Lower lobe of right lung (tissue), 2 donors: ENCODE results near the gene STK33. TPM values are rescaled to one million over a fixed set of nuclear protein-coding genes. Genes with fewer than 3 reads are reported as not detected.

Experiments used
- ATAC-seq, 2 donors: fragments of 200-7000 bp; cut with Tn5 transposase; one replicate each; pipeline ENCODE4 v1.9.1; 2020 to 2022; ENCODE audit warnings: mild to moderate bottlenecking in 2 of 2, moderate library complexity in 2 of 2
- DNase-seq: peaks from one replicate; pipeline ENCODE4 v3.0.0-alpha.2; 2020
- H3K27ac ChIP-seq: fragments of 200-600 bp; one replicate; pipeline ENCODE4 v1.8.0; 2022
- H3K27me3 ChIP-seq: fragments of 200-600 bp; one replicate; pipeline ENCODE4 v1.8.0; 2022; ENCODE audit warnings: low read depth
- H3K36me3 ChIP-seq: fragments of 200-600 bp; one replicate; pipeline ENCODE4 v1.8.0; 2022; ENCODE audit warnings: mild to moderate bottlenecking
- H3K4me1 ChIP-seq: fragments of 200-600 bp; one replicate; pipeline ENCODE4 v1.8.0; 2022
- H3K4me3 ChIP-seq: fragments of 200-600 bp; one replicate; pipeline ENCODE4 v1.8.0; 2022; ENCODE audit warnings: mild to moderate bottlenecking
- H3K9me3 ChIP-seq: fragments of 200-600 bp; one replicate; pipeline ENCODE4 v1.8.0; 2022
- CTCF ChIP-seq: fragments of 200-600 bp; IDR thresholded peaks from one replicate; pipeline ENCODE4 v1.8.0; 2022; ENCODE audit warnings: antibody characterized with exemption, mild to moderate bottlenecking
- intact Hi-C: fragments of 100-400 bp; cut with DNase I; formaldehyde crosslinking; loops from one replicate; pipeline ENCODE4 v1.11.0; 2022
- total RNA-seq: library from RNA; stranded (reverse); fragmentation: NEBNext Ultra II Directional; extraction: Animal tissue kit (Norgen Biotek cat#: 25700); gene quantifications from one replicate; pipeline ENCODE4 v1.2.1, GENCODE V29; 2021
- donor health status: DM: no; HTN: yes; CAD: no; lungs with severe emphysema.

STK33 gene
- total RNA-seq, 1 donor from 2014 or later: 17.3 TPM

DNA sequence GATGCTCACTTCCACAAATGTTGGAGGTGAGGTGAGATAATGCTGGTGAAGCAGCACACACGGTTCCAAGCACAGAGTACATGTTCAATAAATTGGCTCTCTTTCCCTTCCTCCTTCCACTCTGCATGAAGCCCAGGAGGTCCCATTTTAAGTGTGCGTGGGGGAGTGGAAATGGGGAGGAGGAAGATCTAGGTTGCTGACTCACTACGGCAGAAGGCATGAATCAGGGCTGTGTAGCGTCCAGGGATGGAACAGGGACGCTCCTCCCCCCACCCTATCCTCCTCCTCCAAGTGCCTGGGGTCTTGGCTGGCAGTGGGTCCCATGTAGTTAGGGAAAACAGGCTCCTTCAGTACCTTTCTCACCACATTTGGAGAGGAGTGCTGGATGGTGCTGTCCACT, 44.3 kb upstream of the STK33 start:
- no peak overlapping the region for H3K4me3 ChIP-seq
- intact Hi-C loops: no loop called here
- no peak for ATAC-seq

GRCh38 chr11:8636127-8636526, 42.1 kb upstream of the STK33 start:
- H3K27me3 ChIP-seq: no peaks in the 10 kb centered on the region
- no peaks in the 10 kb centered on the region for H3K9me3 ChIP-seq
- H3K4me3 ChIP-seq: no peak overlapping the region
- no peak for DNase-seq
- intact Hi-C loops: no loop called here
- H3K4me1 ChIP-seq: no peaks in the 10 kb centered on the region
- ATAC-seq: no peak
- no peak overlapping the region for H3K27ac ChIP-seq
- no peak for TF ChIP-seq CTCF
- peaks cover 44% of the 10 kb centered on the region for H3K36me3 ChIP-seq

More for the DNA sequence above, 44.3 kb upstream of the STK33 start:
- Histone ChIP-seq H3K27ac (no peak overlapping the region), H3K9me3 (no peaks in the 10 kb centered on the region), H3K36me3 (peaks cover 61% of the 10 kb centered on the region), H3K4me1 (no peaks in the 10 kb centered on the region), H3K27me3 (no peaks in the 10 kb centered on the region)
- DNase-seq: no peak
- no peak for TF ChIP-seq CTCF

DNA sequence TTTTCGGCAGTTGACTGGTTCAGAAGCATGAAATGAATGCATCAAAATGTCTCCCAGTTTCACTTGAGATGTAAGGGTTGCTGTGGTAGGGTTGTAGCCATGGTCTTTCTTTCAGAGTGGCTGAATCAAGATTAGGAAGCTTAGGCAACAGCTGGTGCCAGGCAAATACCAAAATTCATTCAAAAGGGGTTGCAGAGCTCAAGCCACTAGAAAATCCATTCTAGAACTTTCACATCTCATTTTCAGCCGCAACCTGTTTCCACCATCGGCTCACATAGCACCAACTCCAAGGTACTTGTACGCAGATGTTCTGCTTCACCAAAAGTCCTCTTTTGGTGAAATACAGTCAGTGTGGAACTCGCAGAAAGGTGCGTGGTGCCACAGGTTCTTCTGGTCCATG, 40.5 kb upstream of the STK33 start:
- intact Hi-C loops: no loop called here
- H3K4me1 ChIP-seq: no peaks in the 10 kb centered on the region
- DNase-seq (no peak), ATAC-seq (no peak)
- H3K27me3 ChIP-seq: no peaks in the 10 kb centered on the region
- H3K4me3 ChIP-seq: no peak overlapping the region
- no peak overlapping the region for H3K27ac ChIP-seq
- no peak for TF ChIP-seq CTCF
- H3K36me3 ChIP-seq: peaks cover 37% of the 10 kb centered on the region
- no peaks in the 10 kb centered on the region for H3K9me3 ChIP-seq

- DNase-seq (no peak), ATAC-seq (no peak)
- no peak overlapping the region for H3K27ac ChIP-seq
- H3K4me3 ChIP-seq: no peak overlapping the region
- no peak for TF ChIP-seq CTCF
- peaks cover 23% of the 10 kb centered on the region for H3K36me3 ChIP-seq
- no peaks in the 10 kb centered on the region for H3K4me1 ChIP-seq
- no peaks in the 10 kb centered on the region for H3K27me3 ChIP-seq
- no peaks in the 10 kb centered on the region for H3K9me3 ChIP-seq
- intact Hi-C loops: no loop called here
Observed at GRCh38 chr11:8631395-8632118, 37.5 kb upstream of the STK33 start.

GRCh38 chr11:8624698-8625097, 30.7 kb upstream of the STK33 start:
- no peaks in the 10 kb centered on the region for H3K9me3 ChIP-seq
- no peak for TF ChIP-seq CTCF
- DNase-seq: no peak
- H3K4me3 ChIP-seq: no peak overlapping the region
- H3K4me1 ChIP-seq: no peaks in the 10 kb centered on the region
- no peaks in the 10 kb centered on the region for H3K27me3 ChIP-seq
- intact Hi-C loops: no loop called here
- H3K36me3 ChIP-seq: peaks cover 55% of the 10 kb centered on the region
- ATAC-seq: peak in 1 of 2 donors; percentile 21
- no peak overlapping the region for H3K27ac ChIP-seq
